ENCODE data around the gene RPL10. TPM values are rescaled to one million over a fixed set of nuclear protein-coding genes. Genes with fewer than 3 reads are reported as not detected.
A peak's percentile ranks its signal among the peaks of the same experiment; 100 is the strongest.

RPL10 gene
- total RNA-seq, 1 experiment from 2014 or later = 4,201 TPM

DNA sequence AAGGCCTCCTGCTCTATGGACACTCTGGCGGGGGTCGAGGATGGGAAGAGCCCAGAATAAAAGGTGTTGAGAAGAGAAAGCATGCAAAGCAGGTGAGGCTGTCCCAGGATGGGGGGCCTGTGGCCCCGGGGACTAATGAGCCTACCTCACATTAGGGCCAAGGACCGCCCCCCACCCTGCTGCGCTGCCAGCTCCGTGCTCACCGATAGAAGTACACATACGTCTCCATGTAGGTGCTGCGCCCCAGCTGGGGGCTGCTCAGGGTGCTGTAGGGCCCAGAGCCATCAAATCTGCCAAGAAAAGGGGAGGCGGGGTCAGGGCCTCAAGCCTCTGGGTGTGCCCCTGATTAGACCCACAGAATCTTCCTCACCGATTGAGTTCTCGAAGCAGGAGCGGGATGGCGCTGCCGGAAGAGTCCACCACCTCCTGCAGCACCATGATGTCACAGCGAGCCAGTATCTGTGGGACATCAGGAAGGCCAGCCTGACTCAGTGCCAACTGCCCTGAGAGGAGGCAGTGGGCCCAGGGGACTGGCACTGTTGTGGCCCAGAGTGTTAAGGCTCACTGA lies 6.5 kb downstream of the RPL10 start:
- no peaks in the 10 kb centered on the region for H3K9me3 ChIP-seq (replicated peaks)
- DNase-seq (ENCODE audit: low read depth in 1 of 2, low spot score in 2 of 2) = no peak
- peaks cover 18% of the 10 kb centered on the region for H3K4me1 ChIP-seq (replicated peaks)
- no peaks in the 10 kb centered on the region for H3K27me3 ChIP-seq (replicated peaks)
- H3K36me3 ChIP-seq = peaks cover 26% of the 10 kb centered on the region
- no peak overlapping the region for H3K27ac ChIP-seq
- no peak overlapping the region for H3K4me3 ChIP-seq

DNA sequence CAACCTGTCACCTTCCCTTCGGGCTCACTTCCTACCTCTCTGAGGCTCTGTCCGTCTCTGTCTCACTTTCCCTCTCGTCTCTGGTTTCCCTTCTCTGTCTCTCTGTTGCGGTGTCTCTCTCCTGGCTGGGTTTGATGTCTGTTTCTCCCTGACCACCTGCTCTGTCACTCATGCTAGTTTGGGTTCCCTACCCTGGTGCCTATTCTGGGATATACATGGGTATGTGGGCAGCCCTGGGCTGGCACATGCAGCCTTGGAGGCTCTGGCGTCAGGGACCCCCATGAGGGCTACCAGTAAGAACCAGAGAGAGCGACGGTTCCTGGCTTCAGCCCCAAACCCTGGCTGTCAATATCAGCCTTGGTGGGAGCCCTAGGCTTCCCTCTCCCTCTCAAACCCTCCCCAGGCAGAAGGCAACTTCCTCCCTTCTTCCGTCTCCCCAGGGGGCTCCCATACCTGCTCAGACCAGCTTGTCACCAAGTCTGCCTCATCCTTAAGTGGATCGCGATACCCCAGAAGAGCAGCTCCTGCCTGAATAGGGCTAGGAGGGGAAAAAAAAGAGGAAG lies 10.6 kb downstream of the RPL10 start:
- Histone ChIP-seq H3K27me3 (replicated peaks) (no peaks in the 10 kb centered on the region), H3K9me3 (replicated peaks) (no peaks in the 10 kb centered on the region), H3K27ac (peak overlapping the region; percentile 60), H3K36me3 (no peaks in the 10 kb centered on the region), H3K4me3 (peak overlapping the region; percentile 36), H3K4me1 (replicated peaks) (peaks cover 20% of the 10 kb centered on the region)
- no peak for DNase-seq (ENCODE audit: low read depth in 1 of 2, low spot score in 2 of 2)

DNA sequence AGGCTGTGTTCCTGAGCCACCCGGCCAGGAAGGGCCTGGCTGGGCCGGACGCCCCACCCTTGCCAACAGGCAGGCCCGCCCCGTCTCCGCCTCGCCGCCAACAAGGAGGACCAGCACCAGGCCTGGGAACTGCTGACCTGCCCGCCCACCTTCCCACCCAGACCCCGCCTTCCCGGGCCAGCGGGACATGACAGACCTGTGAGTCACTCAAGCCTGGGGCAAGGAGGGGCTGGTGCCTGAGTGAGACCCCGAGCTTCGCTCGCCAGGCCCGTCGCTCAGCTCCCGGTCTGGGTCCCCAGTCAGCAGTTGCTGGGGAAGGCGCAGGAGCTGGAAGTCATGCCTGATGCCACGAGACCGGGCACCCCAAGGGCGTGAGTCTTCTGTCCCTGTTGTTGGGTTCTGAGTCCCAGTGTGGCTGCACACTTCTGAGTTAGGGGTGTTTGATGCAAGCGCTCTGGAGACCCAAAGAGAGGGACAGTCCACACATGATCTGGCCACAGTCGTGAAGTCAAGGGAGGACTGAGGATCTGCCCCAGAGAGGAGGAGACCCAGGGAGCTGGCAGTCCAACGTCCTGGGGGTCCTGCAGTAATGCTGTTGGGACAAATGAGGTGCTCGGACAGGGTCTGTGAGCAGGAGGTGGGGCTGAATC lies 11.2 kb downstream of the RPL10 start, which contains the start of gene DNASE1L1:
TSS of gene DNASE1L1 (minus strand) at position 33 of the 650 bp plus-strand sequence. CDS start 3,686 bp downstream, outside the sequence.
- no peaks in the 10 kb centered on the region for H3K27me3 ChIP-seq (replicated peaks)
- peaks cover 20% of the 10 kb centered on the region for H3K4me1 ChIP-seq (replicated peaks)
- peak; percentile 79 to 96 for DNase-seq (ENCODE audit: low read depth in 1 of 2, low spot score in 2 of 2)
- H3K9me3 ChIP-seq (replicated peaks) = no peaks in the 10 kb centered on the region
- peak within 1 kb of the TSS; percentile 36 for H3K4me3 ChIP-seq
- peak within 1 kb of the TSS; percentile 67 for H3K27ac ChIP-seq
- no peaks in the 10 kb centered on the region for H3K36me3 ChIP-seq

DNA sequence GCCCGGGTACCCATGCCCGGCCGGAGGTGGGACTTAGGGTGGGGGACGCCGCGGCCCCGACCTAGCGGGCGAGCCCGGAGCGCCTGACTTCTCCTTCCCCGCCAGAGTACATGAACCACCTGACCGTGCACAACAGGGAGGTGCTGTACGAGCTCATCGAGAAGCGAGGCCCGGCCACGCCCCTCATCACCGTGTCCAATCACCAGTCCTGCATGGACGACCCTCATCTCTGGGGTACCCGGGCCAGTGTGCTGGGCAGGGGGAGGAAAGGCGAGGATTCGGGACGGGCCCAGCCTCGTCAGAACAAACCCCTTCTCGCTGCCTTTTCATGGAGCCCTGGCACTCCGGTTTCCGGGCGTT lies 13.8 kb downstream of the RPL10 start:
- no peaks in the 10 kb centered on the region for H3K9me3 ChIP-seq (replicated peaks)
- H3K27me3 ChIP-seq (replicated peaks) = no peaks in the 10 kb centered on the region
- peak overlapping the region; percentile 54 for H3K27ac ChIP-seq
- no peak for DNase-seq (ENCODE audit: low read depth in 1 of 2, low spot score in 2 of 2)
- peaks cover 20% of the 10 kb centered on the region for H3K4me1 ChIP-seq (replicated peaks)
- peak overlapping the region; percentile 77 for H3K4me3 ChIP-seq
- H3K36me3 ChIP-seq = no peaks in the 10 kb centered on the region

DNA sequence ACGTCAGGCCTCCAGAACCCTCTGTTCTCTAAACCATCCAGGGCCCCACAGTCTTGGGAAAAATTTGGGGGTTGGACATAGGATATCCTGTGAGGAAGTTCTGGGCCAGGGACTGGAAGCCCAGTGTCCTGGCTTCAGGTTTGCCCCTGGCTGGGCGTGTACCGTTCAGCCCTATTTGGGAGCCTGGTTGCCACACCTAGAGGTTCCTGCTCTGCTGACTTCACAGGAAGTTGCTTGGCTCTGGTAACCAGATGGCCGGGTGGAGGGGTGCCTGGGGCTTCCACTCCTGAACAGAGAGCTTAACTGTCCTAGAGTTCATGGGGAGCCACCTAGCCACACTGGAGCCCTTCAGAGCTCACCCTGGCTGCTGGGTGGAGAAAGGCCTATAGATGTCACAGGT lies 14.3 kb downstream of the RPL10 start:
- peaks cover 20% of the 10 kb centered on the region for H3K4me1 ChIP-seq (replicated peaks)
- no peaks in the 10 kb centered on the region for H3K9me3 ChIP-seq (replicated peaks)
- no peak overlapping the region for H3K27ac ChIP-seq
- H3K36me3 ChIP-seq = no peaks in the 10 kb centered on the region
- H3K4me3 ChIP-seq = peak overlapping the region; percentile 77
- H3K27me3 ChIP-seq (replicated peaks) = no peaks in the 10 kb centered on the region
- DNase-seq (ENCODE audit: low read depth in 1 of 2, low spot score in 2 of 2) = no peak

DNA sequence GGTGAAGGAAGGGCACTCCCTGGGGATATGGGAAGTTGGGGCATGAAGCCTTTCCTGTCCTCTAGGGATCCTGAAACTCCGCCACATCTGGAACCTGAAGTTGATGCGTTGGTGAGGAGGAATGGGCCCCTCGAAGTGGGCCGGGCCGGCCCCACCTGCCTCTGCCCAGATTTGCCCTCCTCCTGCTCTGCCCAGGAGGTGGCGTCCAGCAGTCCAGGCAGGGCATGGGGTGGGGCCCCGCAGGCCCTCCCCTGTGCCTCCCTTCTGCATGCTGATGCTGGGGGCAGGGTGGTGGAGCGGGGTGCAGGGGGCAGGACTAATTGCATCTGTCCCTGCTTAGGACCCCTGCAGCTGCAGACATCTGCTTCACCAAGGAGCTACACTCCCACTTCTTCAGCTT lies 15.0 kb downstream of the RPL10 start:
- Histone ChIP-seq H3K4me3 (no peak overlapping the region), H3K4me1 (replicated peaks) (peaks cover 20% of the 10 kb centered on the region), H3K9me3 (replicated peaks) (no peaks in the 10 kb centered on the region), H3K27ac (no peak overlapping the region), H3K36me3 (no peaks in the 10 kb centered on the region), H3K27me3 (replicated peaks) (no peaks in the 10 kb centered on the region)
- no peak for DNase-seq (ENCODE audit: low read depth in 1 of 2, low spot score in 2 of 2)

DNA sequence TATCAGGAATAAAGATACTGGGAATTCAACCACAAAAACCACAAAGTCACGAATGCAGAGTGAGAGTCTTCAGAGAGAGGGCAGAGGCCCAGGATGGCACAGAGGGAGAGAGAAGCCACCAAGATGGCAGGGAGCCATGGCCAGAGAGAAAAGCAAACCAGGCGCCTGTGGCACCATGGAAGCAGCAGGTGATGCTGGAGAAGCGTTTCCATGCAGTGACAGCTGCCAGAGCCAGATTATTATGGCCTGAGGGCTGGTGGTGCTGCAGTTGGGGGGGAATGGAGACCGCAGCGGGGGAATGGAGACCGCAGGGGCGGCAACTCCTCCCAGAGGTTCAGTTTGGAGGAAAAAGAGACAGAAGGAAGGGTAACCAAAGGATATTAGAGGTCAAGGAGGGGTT lies 19.0 kb downstream of the RPL10 start:
- peaks cover 4% of the 10 kb centered on the region for H3K4me1 ChIP-seq (replicated peaks)
- no peaks in the 10 kb centered on the region for H3K36me3 ChIP-seq
- no peak overlapping the region for H3K4me3 ChIP-seq
- no peaks in the 10 kb centered on the region for H3K27me3 ChIP-seq (replicated peaks)
- no peak for DNase-seq (ENCODE audit: low read depth in 1 of 2, low spot score in 2 of 2)
- H3K9me3 ChIP-seq (replicated peaks) = no peaks in the 10 kb centered on the region
- no peak overlapping the region for H3K27ac ChIP-seq

DNA sequence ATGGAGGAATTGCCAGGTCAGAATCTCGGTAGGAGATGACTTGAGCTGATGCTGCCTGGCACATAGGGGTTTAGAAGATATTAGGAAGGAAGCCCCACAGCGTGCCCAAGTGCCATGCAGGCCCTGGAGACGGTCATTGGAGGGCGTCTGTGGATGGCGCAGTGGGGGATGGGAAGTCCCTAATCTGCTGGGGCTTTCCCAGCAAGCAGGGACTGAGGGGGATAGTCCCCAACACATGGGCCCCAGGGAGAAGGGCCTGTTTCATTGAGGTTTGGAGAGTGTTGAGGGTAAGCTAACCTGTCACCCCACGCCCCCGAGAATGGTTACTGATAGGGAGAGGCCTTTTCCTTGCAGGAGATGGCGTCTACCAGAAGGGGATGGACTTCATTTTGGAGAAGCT lies 21.0 kb downstream of the RPL10 start:
- H3K27me3 ChIP-seq (replicated peaks) = no peaks in the 10 kb centered on the region
- DNase-seq (ENCODE audit: low read depth in 1 of 2, low spot score in 2 of 2) = no peak

DNA sequence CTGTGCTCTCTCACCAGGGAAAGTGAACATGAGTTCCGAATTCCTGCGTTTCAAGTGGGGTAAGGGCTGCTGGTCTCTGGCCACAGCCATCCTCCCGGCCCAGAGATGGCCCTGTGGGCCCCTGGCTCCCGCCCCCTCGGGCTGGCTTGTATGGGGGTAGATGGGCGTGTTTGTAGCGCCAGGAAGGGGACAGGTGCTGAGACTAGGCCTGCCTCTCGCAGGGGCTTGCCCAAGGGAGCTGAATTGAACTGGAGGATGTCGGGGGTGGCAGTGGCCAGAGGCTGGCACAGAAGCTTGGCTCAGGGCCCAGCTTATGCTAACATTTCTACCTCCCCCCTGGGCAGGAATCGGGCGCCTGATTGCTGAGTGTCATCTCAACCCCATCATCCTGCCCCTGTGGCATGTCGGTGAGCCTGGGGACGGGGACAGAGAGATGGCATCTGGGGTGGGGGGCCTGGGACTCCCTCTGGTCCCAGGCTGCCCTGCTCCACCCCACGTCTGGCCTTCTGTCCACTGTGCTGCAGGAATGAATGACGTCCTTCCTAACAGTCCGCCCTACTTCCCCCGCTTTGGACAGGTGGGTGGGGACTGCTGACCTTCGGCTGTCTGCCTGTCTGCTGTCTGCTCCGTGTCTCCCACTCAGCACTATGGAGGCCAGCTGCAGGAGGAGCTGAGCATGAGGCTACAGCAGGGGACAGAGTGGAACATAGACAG lies 21.7 kb downstream of the RPL10 start:
- no peaks in the 10 kb centered on the region for H3K36me3 ChIP-seq
- H3K27me3 ChIP-seq (replicated peaks) = no peaks in the 10 kb centered on the region
- H3K4me3 ChIP-seq = no peak overlapping the region
- no peaks in the 10 kb centered on the region for H3K9me3 ChIP-seq (replicated peaks)
- no peaks in the 10 kb centered on the region for H3K4me1 ChIP-seq (replicated peaks)
- no peak overlapping the region for H3K27ac ChIP-seq
- DNase-seq (ENCODE audit: low read depth in 1 of 2, low spot score in 2 of 2) = no peak

More for the DNA sequence above, 21.0 kb downstream of the RPL10 start:
- Histone ChIP-seq H3K27ac (no peak overlapping the region), H3K9me3 (replicated peaks) (no peaks in the 10 kb centered on the region), H3K4me1 (replicated peaks) (no peaks in the 10 kb centered on the region), H3K4me3 (no peak overlapping the region), H3K36me3 (no peaks in the 10 kb centered on the region)

DNA sequence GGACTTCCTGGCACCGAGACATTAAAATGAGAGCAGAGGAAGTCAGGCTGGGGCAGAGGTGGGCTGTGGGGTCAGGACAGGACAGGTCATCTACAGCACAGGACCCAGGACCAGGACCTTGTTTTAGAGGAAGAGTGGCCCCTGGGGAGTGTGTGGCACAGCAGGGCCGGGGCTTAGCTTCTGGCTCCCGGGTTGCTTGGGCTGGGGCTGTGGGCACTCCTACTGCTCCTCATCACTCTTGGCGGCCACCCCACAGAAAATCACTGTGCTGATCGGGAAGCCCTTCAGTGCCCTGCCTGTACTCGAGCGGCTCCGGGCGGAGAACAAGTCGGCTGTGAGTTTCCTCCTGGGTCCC lies 22.2 kb downstream of the RPL10 start:
- no peak overlapping the region for H3K27ac ChIP-seq

DNA sequence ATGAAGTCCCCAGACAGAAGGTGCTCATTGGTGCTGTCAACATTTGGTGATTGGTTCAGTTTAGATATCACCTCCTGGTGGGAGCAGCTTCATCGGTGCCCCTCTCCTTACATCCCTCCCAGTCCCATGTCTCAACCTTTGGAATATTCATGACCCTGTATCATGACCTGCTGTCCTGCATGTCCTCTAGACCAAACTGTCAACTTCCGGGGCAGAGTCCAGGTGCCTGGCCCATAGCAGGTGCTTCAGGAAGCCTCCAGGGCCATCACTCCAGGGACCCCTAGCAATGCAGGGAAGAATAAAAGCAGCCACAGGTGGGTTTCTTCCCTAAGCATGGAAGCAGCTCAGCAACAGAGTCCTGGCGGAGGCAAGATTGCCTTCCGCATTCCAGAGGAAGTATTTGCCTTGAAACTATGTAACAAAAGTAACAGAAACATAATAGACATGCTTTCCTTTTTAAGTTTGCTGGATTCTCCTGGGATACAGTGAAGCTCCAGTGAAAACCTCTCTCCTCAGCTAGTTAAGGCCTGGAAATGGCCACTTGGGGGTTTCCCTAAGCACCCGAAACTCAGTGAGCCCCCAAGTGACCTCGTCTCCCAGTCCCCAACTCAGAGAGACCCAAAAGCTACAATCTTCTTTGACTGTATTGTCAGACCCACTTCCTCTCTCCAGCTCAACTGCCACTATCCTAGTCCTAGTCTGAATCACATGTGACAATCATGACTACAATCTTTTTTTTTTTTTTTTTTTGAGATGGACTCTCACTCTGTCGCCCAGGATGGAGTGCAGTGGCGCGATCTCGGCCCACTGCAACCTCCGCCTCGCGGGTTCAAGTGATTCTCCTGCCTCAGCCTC lies 29.0 kb downstream of the RPL10 start:
- H3K4me3 ChIP-seq = no peak overlapping the region
- peaks cover 3% of the 10 kb centered on the region for H3K36me3 ChIP-seq
- no peaks in the 10 kb centered on the region for H3K9me3 ChIP-seq (replicated peaks)
- no peaks in the 10 kb centered on the region for H3K27me3 ChIP-seq (replicated peaks)
- H3K4me1 ChIP-seq (replicated peaks) = peaks cover 4% of the 10 kb centered on the region
- DNase-seq (ENCODE audit: low read depth in 1 of 2, low spot score in 2 of 2) = no peak
- no peak overlapping the region for H3K27ac ChIP-seq

More for the DNA sequence above, 22.2 kb downstream of the RPL10 start:
- no peaks in the 10 kb centered on the region for H3K27me3 ChIP-seq (replicated peaks)
- no peaks in the 10 kb centered on the region for H3K36me3 ChIP-seq
- DNase-seq (ENCODE audit: low read depth in 1 of 2, low spot score in 2 of 2) = no peak
- H3K9me3 ChIP-seq (replicated peaks) = no peaks in the 10 kb centered on the region
- no peaks in the 10 kb centered on the region for H3K4me1 ChIP-seq (replicated peaks)
- H3K4me3 ChIP-seq = no peak overlapping the region

DNA sequence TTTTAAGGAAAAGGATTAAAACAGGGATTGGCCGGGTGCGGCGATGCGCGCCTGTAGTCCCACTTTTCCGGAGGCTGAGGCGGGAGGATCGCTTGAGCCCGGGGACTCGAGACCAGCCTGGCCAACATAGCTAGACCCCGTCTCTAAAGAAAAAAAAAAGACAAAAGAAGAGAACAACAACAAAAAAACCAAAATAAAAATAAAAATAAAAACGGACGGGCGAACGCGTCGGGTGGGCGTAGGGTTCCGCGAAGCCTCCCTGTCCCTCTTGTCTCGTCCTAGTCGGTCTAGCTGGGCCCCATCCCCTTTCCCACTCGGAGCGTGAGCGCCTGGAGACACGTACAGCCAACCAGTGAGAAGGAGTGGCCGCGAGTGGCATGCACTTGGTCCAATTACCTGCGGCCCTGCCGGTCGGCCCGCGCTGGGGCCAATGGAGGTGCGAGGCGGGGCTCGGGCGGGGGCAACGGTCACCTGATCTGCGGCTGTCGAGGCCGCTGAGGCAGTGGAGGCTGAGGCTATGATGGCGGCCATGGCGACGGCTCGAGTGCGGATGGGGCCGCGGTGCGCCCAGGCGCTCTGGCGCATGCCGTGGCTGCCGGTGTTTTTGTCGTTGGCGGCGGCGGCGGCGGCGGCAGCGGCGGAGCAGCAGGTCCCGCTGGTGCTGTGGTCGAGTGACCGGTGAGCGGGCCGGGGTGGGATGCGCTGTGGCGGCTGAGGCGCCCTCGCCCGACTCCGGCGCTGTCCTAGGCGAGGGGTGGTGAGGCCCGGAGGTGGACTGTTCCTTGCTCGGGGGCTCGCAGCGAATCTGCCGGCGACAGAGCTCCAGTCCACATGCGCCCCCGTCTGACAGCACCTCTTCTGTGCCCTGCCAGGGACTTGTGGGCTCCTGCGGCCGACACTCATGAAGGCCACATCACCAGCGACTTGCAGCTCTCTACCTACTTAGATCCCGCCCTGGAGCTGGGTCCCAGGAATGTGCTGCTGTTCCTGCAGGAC lies 30.3 kb downstream of the RPL10 start, which contains the start of gene ATP6AP1:
TSS of gene ATP6AP1 (plus strand) at position 502 of the 996 bp plus-strand sequence. CDS start at position 518, 16 bp downstream.
- Histone ChIP-seq H3K4me3 (peak within 1 kb of the TSS; percentile 93), H3K36me3 (peaks cover 3% of the 10 kb centered on the region), H3K4me1 (replicated peaks) (peaks cover 4% of the 10 kb centered on the region), H3K27me3 (replicated peaks) (no peaks in the 10 kb centered on the region), H3K9me3 (replicated peaks) (no peaks in the 10 kb centered on the region), H3K27ac (0 out of 2 replicates have a peak within 1 kb of the TSS, but pooled peaks have one; percentile 10)
- peak; percentile 81 to 92 for DNase-seq (ENCODE audit: low read depth in 1 of 2, low spot score in 2 of 2)
